Uterus (tissue), 4 donors: ENCODE data around the gene OR2AT4. TPM values are rescaled to one million over a fixed set of nuclear protein-coding genes. Genes with fewer than 3 reads are reported as not detected.

Source experiments
- DNase-seq, 2 donors: peaks; one replicate each; pipeline ENCODE4 v3.0.0-alpha.2; 2019 to 2020
- H3K27ac ChIP-seq, 2 donors: fragments of 200-600 bp; sonication (generic); 1 replicate in 1 of 2; 2 replicates in 1 of 2; pipeline ENCODE4 v1.5.1; 2016 to 2018
- H3K27me3 ChIP-seq, 2 donors: fragments of 200-600 bp; sonication (generic); one replicate each; pipeline ENCODE4 v1.5.1; 2018 to 2019; ENCODE audit warnings: control low read depth in 1 of 2
- H3K36me3 ChIP-seq, 2 donors: fragments of 200-600 bp; sonication (generic); one replicate each; pipeline ENCODE4 v1.5.1; 2019; ENCODE audit warnings: control low read depth in 1 of 2
- H3K4me1 ChIP-seq, 2 donors: fragments of 200-600 bp; sonication (generic); one replicate each; pipeline ENCODE4 v1.5.1; 2018 to 2019; ENCODE audit warnings: control low read depth in 1 of 2
- H3K4me3 ChIP-seq, 2 donors: fragments of 200-600 bp; sonication (generic); 1 replicate in 1 of 2; 2 replicates in 1 of 2; pipeline ENCODE4 v1.5.1; 2018 to 2019; ENCODE audit warnings: mild to moderate bottlenecking in 1 of 2
- H3K9me3 ChIP-seq, 2 donors: fragments of 200-600 bp; sonication (generic); one replicate each; pipeline ENCODE4 v1.5.1; 2019; ENCODE audit warnings: control low read depth in 1 of 2
- POLR2A ChIP-seq, 2 donors: fragments of 450-650 bp; IDR thresholded peaks; one replicate each; pipeline ENCODE4 v1.6.1; 2016; ENCODE audit warnings: antibody characterized with exemption in 2 of 2, mild to moderate bottlenecking in 1 of 2, moderate library complexity in 1 of 2
- intact Hi-C: fragments of 100-400 bp; cut with DNase I; formaldehyde crosslinking; loops from one replicate; pipeline ENCODE4 v1.15.1; 2023; ENCODE audit warnings: low total_unique reads
- total RNA-seq, 4 donors: library from RNA; depleted of rRNA in 3 of 4; stranded (reverse); fragments of >200 nt in 3 of 4; gene quantifications; one replicate each; pipeline versions ENCODE4 v1.1.0 to v1.2.4, GENCODE V29; 2014 to 2023
- TF ChIP-seq, protein P1 (sequence below), 4 experiments: fragments of 200-600 bp in 2 of 4; fragments of 450-650 bp in 2 of 4; sonication (generic) in 2 of 4; IDR thresholded peaks; one replicate each; pipeline ENCODE4 v1.5.1; 2016 to 2019; ENCODE audit warnings: antibody characterized with exemption in 4 of 4, mild to moderate bottlenecking in 2 of 4, moderate library complexity in 1 of 4
- donor health status: DM: yes; HTN: yes; CAD: no.

Gene OR2AT4
- total RNA-seq, 4 donors from 2014 or later = not detected

GRCh38 chr11:75083217-75083605 lies 13.5 kb downstream of the OR2AT4 start:
- no peaks in the 10 kb centered on the region for H3K9me3 ChIP-seq
- no peak for DNase-seq
- no peaks in the 10 kb centered on the region for H3K27me3 ChIP-seq
- TF ChIP-seq POLR2A (IDR thresholded peaks at IDR 0.05) = no peak
- TF ChIP-seq, protein P1, sequence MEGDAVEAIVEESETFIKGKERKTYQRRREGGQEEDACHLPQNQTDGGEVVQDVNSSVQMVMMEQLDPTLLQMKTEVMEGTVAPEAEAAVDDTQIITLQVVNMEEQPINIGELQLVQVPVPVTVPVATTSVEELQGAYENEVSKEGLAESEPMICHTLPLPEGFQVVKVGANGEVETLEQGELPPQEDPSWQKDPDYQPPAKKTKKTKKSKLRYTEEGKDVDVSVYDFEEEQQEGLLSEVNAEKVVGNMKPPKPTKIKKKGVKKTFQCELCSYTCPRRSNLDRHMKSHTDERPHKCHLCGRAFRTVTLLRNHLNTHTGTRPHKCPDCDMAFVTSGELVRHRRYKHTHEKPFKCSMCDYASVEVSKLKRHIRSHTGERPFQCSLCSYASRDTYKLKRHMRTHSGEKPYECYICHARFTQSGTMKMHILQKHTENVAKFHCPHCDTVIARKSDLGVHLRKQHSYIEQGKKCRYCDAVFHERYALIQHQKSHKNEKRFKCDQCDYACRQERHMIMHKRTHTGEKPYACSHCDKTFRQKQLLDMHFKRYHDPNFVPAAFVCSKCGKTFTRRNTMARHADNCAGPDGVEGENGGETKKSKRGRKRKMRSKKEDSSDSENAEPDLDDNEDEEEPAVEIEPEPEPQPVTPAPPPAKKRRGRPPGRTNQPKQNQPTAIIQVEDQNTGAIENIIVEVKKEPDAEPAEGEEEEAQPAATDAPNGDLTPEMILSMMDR (IDR thresholded peaks at IDR 0.05) = no peak
- no peaks in the 10 kb centered on the region for H3K36me3 ChIP-seq
- intact Hi-C loops = no loop called here
- H3K27ac ChIP-seq = no peak overlapping the region
- H3K4me1 ChIP-seq = no peaks in the 10 kb centered on the region
- no peak overlapping the region for H3K4me3 ChIP-seq

DNA sequence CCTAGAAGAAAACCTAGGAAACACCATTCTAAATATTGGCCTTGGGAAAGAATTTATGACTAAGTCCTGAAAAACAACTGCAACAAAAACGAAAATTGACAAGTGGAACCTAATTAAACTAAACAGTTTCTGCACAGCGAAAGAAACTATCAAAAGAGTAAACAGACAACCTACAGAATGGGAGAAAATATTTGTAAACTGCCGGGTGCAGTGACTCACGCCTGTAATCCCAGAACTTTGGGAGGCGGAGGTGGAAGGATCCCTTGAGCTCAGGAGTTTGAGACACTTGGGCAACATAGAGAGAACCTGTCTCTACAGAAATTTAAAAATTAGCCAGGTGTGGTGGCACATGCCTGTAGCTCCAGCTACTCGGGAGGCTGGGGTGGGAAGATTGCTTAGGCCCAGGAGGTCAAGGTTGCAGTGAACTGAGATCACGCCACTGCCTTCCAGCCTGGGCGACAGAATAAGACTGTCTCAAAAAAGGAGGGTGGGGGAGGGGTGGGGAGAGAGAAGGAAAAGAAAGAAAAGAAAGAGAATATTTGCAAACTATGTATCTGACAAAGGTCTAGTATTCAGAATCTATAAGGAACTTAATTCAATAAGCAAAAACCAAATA lies 14.0 kb downstream of the OR2AT4 start:
- Histone ChIP-seq H3K4me3 (no peak overlapping the region), H3K27me3 (no peaks in the 10 kb centered on the region), H3K9me3 (no peaks in the 10 kb centered on the region), H3K36me3 (no peaks in the 10 kb centered on the region), H3K4me1 (no peaks in the 10 kb centered on the region), H3K27ac (no peak overlapping the region)
- TF ChIP-seq, protein P1 (IDR thresholded peaks at IDR 0.05) = no peak
- TF ChIP-seq POLR2A (IDR thresholded peaks at IDR 0.05) = no peak
- intact Hi-C loops = no loop called here
- no peak for DNase-seq

DNA sequence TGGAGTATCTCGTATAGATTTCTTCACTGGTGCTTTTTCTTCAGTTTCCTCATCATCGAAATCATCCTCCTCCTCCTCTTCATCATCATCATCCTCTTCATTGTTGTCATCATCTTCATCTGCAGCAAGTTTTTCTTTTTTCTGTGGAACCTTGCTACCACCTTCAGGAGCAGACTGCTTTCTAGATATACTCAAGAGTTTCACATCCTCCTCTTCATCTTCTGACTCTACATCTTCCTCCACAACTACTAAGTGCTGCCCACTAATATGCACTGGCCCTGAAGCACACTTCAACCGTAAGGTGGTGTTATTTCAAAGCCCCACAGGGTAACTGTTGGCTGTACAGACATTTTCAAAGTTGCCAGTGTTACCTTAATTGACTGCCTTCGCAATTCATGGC lies 17.1 kb downstream of the OR2AT4 start:
- TF ChIP-seq POLR2A (IDR thresholded peaks at IDR 0.05) = no peak
- TF ChIP-seq, protein P1 (IDR thresholded peaks at IDR 0.05) = no peak
- DNase-seq = no peak
- Histone ChIP-seq H3K9me3 (no peaks in the 10 kb centered on the region), H3K27me3 (no peaks in the 10 kb centered on the region), H3K4me3 (no peak overlapping the region), H3K27ac (no peak overlapping the region), H3K36me3 (no peaks in the 10 kb centered on the region), H3K4me1 (no peaks in the 10 kb centered on the region)
- intact Hi-C loops = no loop called here

DNA sequence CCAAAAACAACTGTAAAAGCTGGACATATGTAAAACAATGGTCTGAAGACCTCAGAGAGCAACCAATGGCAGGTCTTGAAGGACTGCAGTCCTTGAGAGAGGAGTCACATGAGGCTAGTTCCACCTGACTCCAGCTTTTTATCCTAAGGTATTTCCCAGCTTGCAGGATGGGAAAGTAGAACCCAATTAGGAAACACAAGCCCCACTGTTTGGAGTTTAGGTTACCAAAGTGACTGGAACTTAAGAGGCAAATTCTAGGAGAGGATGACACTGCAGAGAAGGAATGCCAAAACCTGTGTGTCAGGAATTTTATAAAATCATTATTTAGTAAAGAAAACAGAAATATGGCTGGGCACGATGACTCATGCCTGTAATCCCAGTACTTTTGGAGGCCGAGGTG lies 18.4 kb downstream of the OR2AT4 start:
- no peak for DNase-seq
- no peaks in the 10 kb centered on the region for H3K27me3 ChIP-seq
- TF ChIP-seq POLR2A (IDR thresholded peaks at IDR 0.05) = no peak
- TF ChIP-seq, protein P1 (IDR thresholded peaks at IDR 0.05) = no peak
- H3K4me3 ChIP-seq = no peak overlapping the region
- no peaks in the 10 kb centered on the region for H3K36me3 ChIP-seq
- intact Hi-C loops = no loop called here
- no peaks in the 10 kb centered on the region for H3K4me1 ChIP-seq
- H3K9me3 ChIP-seq = no peaks in the 10 kb centered on the region
- no peak overlapping the region for H3K27ac ChIP-seq

DNA sequence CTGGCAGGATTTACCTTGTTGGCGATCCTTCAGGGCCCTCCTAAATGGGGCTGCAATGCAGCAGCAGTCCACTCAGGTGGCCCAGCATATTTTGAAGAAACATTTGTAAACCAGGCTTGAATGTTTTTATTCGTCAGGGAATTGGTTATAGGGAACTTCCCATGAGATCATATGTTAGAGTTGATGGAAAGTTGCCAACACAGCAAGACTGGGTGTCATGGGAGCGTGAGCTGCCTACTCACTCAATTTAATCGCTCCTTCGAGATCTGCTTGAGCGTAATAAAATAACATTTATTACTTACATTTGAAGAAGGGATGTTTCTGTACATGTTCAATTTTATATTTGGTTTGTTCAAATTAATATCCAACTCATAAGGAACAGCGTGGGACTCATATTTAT lies 19.4 kb downstream of the OR2AT4 start:
- Histone ChIP-seq H3K4me3 (no peak overlapping the region), H3K36me3 (no peaks in the 10 kb centered on the region), H3K27me3 (no peaks in the 10 kb centered on the region), H3K9me3 (no peaks in the 10 kb centered on the region), H3K27ac (no peak overlapping the region), H3K4me1 (no peaks in the 10 kb centered on the region)
- DNase-seq = no peak
- TF ChIP-seq, protein P1 (IDR thresholded peaks at IDR 0.05) = no peak
- no peak for TF ChIP-seq POLR2A (IDR thresholded peaks at IDR 0.05)
- intact Hi-C loops = no loop called here
